ENCODE results near the gene PARS2. TPM values are rescaled to one million over a fixed set of nuclear protein-coding genes. Genes with fewer than 3 reads are reported as not detected.

Gene PARS2
- total RNA-seq, 1 donor from 2014 or later, result 4.0 TPM

- no peaks in the 10 kb centered on the region for H3K36me3 Mint-ChIP-seq (ENCODE audit: low read depth)
- TF ChIP-seq CTCF (IDR thresholded peaks at IDR 0.05), result peak; percentile 53
- H3K4me3 Mint-ChIP-seq (ENCODE audit: unreplicated experiment), result no peak overlapping the region
- no peak overlapping the region for H3K27ac Mint-ChIP-seq (ENCODE audit: unreplicated experiment)
- H3K27me3 Mint-ChIP-seq (ENCODE audit: low read depth), result no peaks in the 10 kb centered on the region
- H3K9me3 Mint-ChIP-seq (ENCODE audit: low read depth), result no peaks in the 10 kb centered on the region
- DNase-seq (ENCODE audit: low spot score), result peak; percentile 60
- no peaks in the 10 kb centered on the region for H3K4me1 Mint-ChIP-seq (ENCODE audit: low read depth)
Measured at GRCh38 chr1:54808443-54809207, 44.3 kb upstream of the PARS2 start.

- Mint-ChIP-seq H3K27ac (ENCODE audit: unreplicated experiment) (no peak overlapping the region), H3K9me3 (ENCODE audit: low read depth) (no peaks in the 10 kb centered on the region), H3K27me3 (ENCODE audit: low read depth) (peaks cover 4% of the 10 kb centered on the region), H3K4me3 (ENCODE audit: unreplicated experiment) (no peak overlapping the region), H3K36me3 (ENCODE audit: low read depth) (no peaks in the 10 kb centered on the region), H3K4me1 (ENCODE audit: low read depth) (no peaks in the 10 kb centered on the region)
- no peak for TF ChIP-seq CTCF (IDR thresholded peaks at IDR 0.05)
- peak; percentile 61 for DNase-seq (ENCODE audit: low spot score)
Measured at GRCh38 chr1:54807756-54808155, 43.4 kb upstream of the PARS2 start.

GRCh38 chr1:54806931-54807611, 42.7 kb upstream of the PARS2 start:
- no peak overlapping the region for H3K27ac Mint-ChIP-seq (ENCODE audit: unreplicated experiment)
- TF ChIP-seq CTCF (IDR thresholded peaks at IDR 0.05), result no peak
- no peak for DNase-seq (ENCODE audit: low spot score)
- H3K9me3 Mint-ChIP-seq (ENCODE audit: low read depth), result no peaks in the 10 kb centered on the region
- no peak overlapping the region for H3K4me3 Mint-ChIP-seq (ENCODE audit: unreplicated experiment)
- H3K27me3 Mint-ChIP-seq (ENCODE audit: low read depth), result peaks cover 4% of the 10 kb centered on the region
- H3K4me1 Mint-ChIP-seq (ENCODE audit: low read depth), result no peaks in the 10 kb centered on the region
- no peaks in the 10 kb centered on the region for H3K36me3 Mint-ChIP-seq (ENCODE audit: low read depth)

- Mint-ChIP-seq H3K27ac (ENCODE audit: unreplicated experiment) (no peak overlapping the region), H3K4me1 (ENCODE audit: low read depth) (no peaks in the 10 kb centered on the region), H3K9me3 (ENCODE audit: low read depth) (no peaks in the 10 kb centered on the region), H3K36me3 (ENCODE audit: low read depth) (no peaks in the 10 kb centered on the region), H3K27me3 (ENCODE audit: low read depth) (peaks cover 9% of the 10 kb centered on the region), H3K4me3 (ENCODE audit: unreplicated experiment) (no peak overlapping the region)
- TF ChIP-seq CTCF (IDR thresholded peaks at IDR 0.05), result no peak
- no peak for DNase-seq (ENCODE audit: low spot score)
Measured at GRCh38 chr1:54805981-54806381, 41.7 kb upstream of the PARS2 start.

- Mint-ChIP-seq H3K27me3 (ENCODE audit: low read depth) (peaks cover 9% of the 10 kb centered on the region), H3K27ac (ENCODE audit: unreplicated experiment) (no peak overlapping the region), H3K4me1 (ENCODE audit: low read depth) (no peaks in the 10 kb centered on the region), H3K4me3 (ENCODE audit: unreplicated experiment) (no peak overlapping the region), H3K36me3 (ENCODE audit: low read depth) (no peaks in the 10 kb centered on the region), H3K9me3 (ENCODE audit: low read depth) (no peaks in the 10 kb centered on the region)
- no peak for DNase-seq (ENCODE audit: low spot score)
- no peak for TF ChIP-seq CTCF (IDR thresholded peaks at IDR 0.05)
Measured at GRCh38 chr1:54805466-54805865, 41.1 kb upstream of the PARS2 start.
